Measurements from ENCODE around the gene SUN1.

Gene SUN1

GRCh38 chr7:859359-860030, 27.2 kb downstream of the SUN1 start:
- Histone ChIP-seq H3K27me3 (ENCODE audit: low read depth, low read length) (no peaks in the 10 kb centered on the region), H4K20me1 (ENCODE audit: insufficient read depth, low read length) (no peaks in the 10 kb centered on the region), H3K36me3 (replicated peaks; ENCODE audit: low read depth, low read length) (peaks cover 8% of the 10 kb centered on the region), H3K4me1 (ENCODE audit: low read length) (no peaks in the 10 kb centered on the region), H3K4me2 (ENCODE audit: low read length) (no peak overlapping the region), H3K27ac (ENCODE audit: low read length) (no peak overlapping the region), H3K4me3 (ENCODE audit: low read length) (no peak overlapping the region), H3K9me3 (ENCODE audit: insufficient read depth, low read length) (no peaks in the 10 kb centered on the region), H2AFZ (ENCODE audit: low read depth, low read length) (no peak overlapping the region), H3K9ac (ENCODE audit: low read length) (no peak overlapping the region), H3K79me2 (ENCODE audit: low read length) (no peaks in the 10 kb centered on the region)
- TF ChIP-seq EZH2phosphoT487 (IDR thresholded peaks at IDR 0.05; ENCODE audit: low read depth) (no peak), CTCF (IDR thresholded peaks at IDR 0.05; ENCODE audit: low read depth, low read length) (no peak)

- Histone ChIP-seq H3K79me2 (ENCODE audit: low read length) (no peaks in the 10 kb centered on the region), H3K9me3 (ENCODE audit: insufficient read depth, low read length) (no peaks in the 10 kb centered on the region), H3K4me3 (ENCODE audit: low read length) (no peak overlapping the region), H3K27me3 (ENCODE audit: low read depth, low read length) (no peaks in the 10 kb centered on the region), H2AFZ (ENCODE audit: low read depth, low read length) (no peak overlapping the region), H3K4me2 (ENCODE audit: low read length) (no peak overlapping the region), H3K9ac (ENCODE audit: low read length) (no peak overlapping the region), H3K36me3 (replicated peaks; ENCODE audit: low read depth, low read length) (peaks cover 8% of the 10 kb centered on the region), H4K20me1 (ENCODE audit: insufficient read depth, low read length) (no peaks in the 10 kb centered on the region), H3K27ac (ENCODE audit: low read length) (no peak overlapping the region), H3K4me1 (ENCODE audit: low read length) (no peaks in the 10 kb centered on the region)
- TF ChIP-seq CTCF (IDR thresholded peaks at IDR 0.05; ENCODE audit: low read depth, low read length) (no peak), EZH2phosphoT487 (IDR thresholded peaks at IDR 0.05; ENCODE audit: low read depth) (no peak)
Measured at GRCh38 chr7:860149-860548, 27.9 kb downstream of the SUN1 start.

DNA sequence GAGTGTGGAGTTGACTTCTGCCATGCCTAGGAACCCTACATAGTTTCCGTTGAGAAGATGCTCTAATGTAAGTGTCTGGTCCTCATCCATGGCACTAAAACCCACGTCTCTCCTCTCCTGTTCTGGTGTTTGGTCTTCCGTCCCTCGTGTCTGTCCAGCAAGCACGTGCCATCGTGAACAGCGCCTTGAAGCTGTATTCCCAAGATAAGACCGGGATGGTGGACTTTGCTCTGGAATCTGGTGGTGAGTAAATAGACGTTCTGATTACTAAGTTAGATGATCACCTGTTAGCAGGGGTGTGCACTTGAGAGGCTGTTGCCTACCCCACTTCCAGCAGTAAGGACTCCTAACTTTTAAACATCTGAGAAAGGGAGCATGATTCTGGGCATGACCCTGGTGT, 28.9 kb downstream of the SUN1 start:
- no peak overlapping the region for H3K9ac ChIP-seq (ENCODE audit: low read length)
- no peak overlapping the region for H3K4me3 ChIP-seq (ENCODE audit: low read length)
- no peaks in the 10 kb centered on the region for H3K27me3 ChIP-seq (ENCODE audit: low read depth, low read length)
- H3K36me3 ChIP-seq (replicated peaks; ENCODE audit: low read depth, low read length): peaks cover 13% of the 10 kb centered on the region
- H3K27ac ChIP-seq (ENCODE audit: low read length): no peak overlapping the region
- no peaks in the 10 kb centered on the region for H3K9me3 ChIP-seq (ENCODE audit: insufficient read depth, low read length)
- no peaks in the 10 kb centered on the region for H4K20me1 ChIP-seq (ENCODE audit: insufficient read depth, low read length)
- no peak for TF ChIP-seq EZH2phosphoT487 (IDR thresholded peaks at IDR 0.05; ENCODE audit: low read depth)
- no peak for TF ChIP-seq CTCF (IDR thresholded peaks at IDR 0.05; ENCODE audit: low read depth, low read length)
- no peaks in the 10 kb centered on the region for H3K4me1 ChIP-seq (ENCODE audit: low read length)
- H3K4me2 ChIP-seq (ENCODE audit: low read length): no peak overlapping the region
- H2AFZ ChIP-seq (ENCODE audit: low read depth, low read length): no peak overlapping the region
- H3K79me2 ChIP-seq (ENCODE audit: low read length): no peaks in the 10 kb centered on the region

DNA sequence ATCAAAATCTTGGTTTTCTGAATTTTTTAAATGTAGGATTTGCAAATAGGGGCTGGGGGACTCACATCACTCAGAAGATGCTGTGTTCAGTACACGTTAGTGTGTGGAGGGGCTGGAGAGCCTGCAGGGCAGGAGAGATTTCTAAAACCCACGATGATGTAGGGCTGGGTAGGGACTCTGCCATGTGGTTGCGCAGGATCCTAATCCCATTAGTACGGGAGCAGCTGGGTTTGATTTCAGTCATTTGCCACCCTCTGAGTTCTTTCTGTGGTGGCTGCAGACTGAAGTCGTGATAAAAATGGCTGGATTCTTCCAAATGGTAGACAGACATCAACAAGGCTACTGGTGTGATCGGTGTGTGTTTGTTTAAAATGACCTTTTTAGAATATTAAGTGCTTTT, 29.9 kb downstream of the SUN1 start:
- Histone ChIP-seq H3K27ac (ENCODE audit: low read length) (no peak overlapping the region), H3K4me3 (ENCODE audit: low read length) (no peak overlapping the region), H3K9ac (ENCODE audit: low read length) (no peak overlapping the region), H3K79me2 (ENCODE audit: low read length) (no peaks in the 10 kb centered on the region), H3K4me2 (ENCODE audit: low read length) (no peak overlapping the region), H3K4me1 (ENCODE audit: low read length) (no peaks in the 10 kb centered on the region), H3K27me3 (ENCODE audit: low read depth, low read length) (no peaks in the 10 kb centered on the region), H3K36me3 (replicated peaks; ENCODE audit: low read depth, low read length) (peaks cover 16% of the 10 kb centered on the region), H2AFZ (ENCODE audit: low read depth, low read length) (no peak overlapping the region), H3K9me3 (ENCODE audit: insufficient read depth, low read length) (no peaks in the 10 kb centered on the region), H4K20me1 (ENCODE audit: insufficient read depth, low read length) (no peaks in the 10 kb centered on the region)
- no peak for TF ChIP-seq CTCF (IDR thresholded peaks at IDR 0.05; ENCODE audit: low read depth, low read length)
- no peak for TF ChIP-seq EZH2phosphoT487 (IDR thresholded peaks at IDR 0.05; ENCODE audit: low read depth)

Data from OCI-LY3 (cell line).